ENCODE data around the gene USH1C. TPM values are rescaled to one million over a fixed set of nuclear protein-coding genes. Genes with fewer than 3 reads are reported as not detected.

USH1C gene
- total and polyA plus RNA-seq, 2 of the 13 experiments (the other 11 are each of a cell fraction or from before 2014, with no cell fraction given) = not detected

DNA sequence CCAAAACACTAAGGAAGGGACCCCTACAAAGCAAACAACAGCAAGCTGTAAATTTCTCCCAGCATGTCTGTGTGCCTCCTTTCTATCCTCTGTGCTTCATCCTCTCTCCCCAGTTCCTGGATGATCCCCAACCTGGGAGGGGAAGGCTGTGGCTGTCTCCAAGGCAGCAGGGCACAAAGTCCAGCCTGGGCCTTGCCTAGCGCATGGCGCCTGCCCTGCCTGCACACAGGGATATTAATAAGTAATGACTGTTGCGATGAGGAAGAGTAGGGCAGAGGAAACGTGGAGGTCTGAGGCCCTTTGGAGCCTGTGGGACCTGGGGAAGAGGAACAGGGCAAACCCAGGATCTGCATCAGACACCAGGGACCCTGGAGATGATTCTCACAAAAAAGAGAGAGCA is 2.0 kb downstream of the USH1C start (continued):
- TF ChIP-seq PRDM15 (CRISPR knock-in tag; IDR thresholded peaks at IDR 0.05) (no peak), ZNF614 (CRISPR knock-in tag; IDR thresholded peaks at IDR 0.05; ENCODE audit: borderline replicate concordance) (no peak), RAD21 (CRISPR knock-in tag; IDR thresholded peaks at IDR 0.05) (no peak), ZGPAT (CRISPR knock-in tag; IDR thresholded peaks at IDR 0.05) (no peak; the same call in 1 of the 2 replicates), ZBTB34 (CRISPR knock-in tag; IDR thresholded peaks at IDR 0.05) (no peak), KMT2A (CRISPR knock-in tag; IDR thresholded peaks at IDR 0.05) (no peak), KMT2B (CRISPR knock-in tag; IDR thresholded peaks at IDR 0.05) (0 out of 2 replicates have a peak, but pooled peaks have one; percentile 24), ZNF205 (CRISPR knock-in tag; IDR thresholded peaks at IDR 0.05) (no peak), ZNF790 (CRISPR knock-in tag; IDR thresholded peaks at IDR 0.05; ENCODE audit: borderline replicate concordance) (no peak), STAT6 (CRISPR knock-in tag; IDR thresholded peaks at IDR 0.05; ENCODE audit: borderline replicate concordance) (no peak), ZBTB37 (CRISPR knock-in tag; IDR thresholded peaks at IDR 0.05) (no peak), PHB2 (IDR thresholded peaks at IDR 0.05; ENCODE audit: partially characterized antibody) (no peak), ZNF720 (CRISPR knock-in tag; IDR thresholded peaks at IDR 0.05) (no peak), ZNF317 (CRISPR knock-in tag; IDR thresholded peaks at IDR 0.05) (no peak), ZMAT3 (CRISPR knock-in tag; conservative IDR thresholded peaks at IDR 0.05) (no peak), ZNF7 (CRISPR knock-in tag; IDR thresholded peaks at IDR 0.05) (peak; percentile 83)
- TF ChIP-seq, protein P1, sequence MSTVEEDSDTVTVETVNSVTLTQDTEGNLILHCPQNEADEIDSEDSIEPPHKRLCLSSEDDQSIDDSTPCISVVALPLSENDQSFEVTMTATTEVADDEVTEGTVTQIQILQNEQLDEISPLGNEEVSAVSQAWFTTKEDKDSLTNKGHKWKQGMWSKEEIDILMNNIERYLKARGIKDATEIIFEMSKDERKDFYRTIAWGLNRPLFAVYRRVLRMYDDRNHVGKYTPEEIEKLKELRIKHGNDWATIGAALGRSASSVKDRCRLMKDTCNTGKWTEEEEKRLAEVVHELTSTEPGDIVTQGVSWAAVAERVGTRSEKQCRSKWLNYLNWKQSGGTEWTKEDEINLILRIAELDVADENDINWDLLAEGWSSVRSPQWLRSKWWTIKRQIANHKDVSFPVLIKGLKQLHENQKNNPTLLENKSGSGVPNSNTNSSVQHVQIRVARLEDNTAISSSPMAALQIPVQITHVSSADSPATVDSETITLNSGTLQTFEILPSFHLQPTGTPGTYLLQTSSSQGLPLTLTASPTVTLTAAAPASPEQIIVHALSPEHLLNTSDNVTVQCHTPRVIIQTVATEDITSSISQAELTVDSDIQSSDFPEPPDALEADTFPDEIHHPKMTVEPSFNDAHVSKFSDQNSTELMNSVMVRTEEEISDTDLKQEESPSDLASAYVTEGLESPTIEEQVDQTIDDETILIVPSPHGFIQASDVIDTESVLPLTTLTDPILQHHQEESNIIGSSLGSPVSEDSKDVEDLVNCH (CRISPR knock-in tag; IDR thresholded peaks at IDR 0.05) = no peak
